GM18498 (cell line): ENCODE data around the gene SMURF2.

ENCODE experiments used
- ATAC-seq: cut with Tn5 transposase; IDR thresholded peaks from one replicate; pipeline ENCODE4 v1.9.1; 2021; ENCODE audit warnings: mild to moderate bottlenecking, moderate library complexity; ENCODE audit not compliant: unreplicated experiment

SMURF2 gene

DNA sequence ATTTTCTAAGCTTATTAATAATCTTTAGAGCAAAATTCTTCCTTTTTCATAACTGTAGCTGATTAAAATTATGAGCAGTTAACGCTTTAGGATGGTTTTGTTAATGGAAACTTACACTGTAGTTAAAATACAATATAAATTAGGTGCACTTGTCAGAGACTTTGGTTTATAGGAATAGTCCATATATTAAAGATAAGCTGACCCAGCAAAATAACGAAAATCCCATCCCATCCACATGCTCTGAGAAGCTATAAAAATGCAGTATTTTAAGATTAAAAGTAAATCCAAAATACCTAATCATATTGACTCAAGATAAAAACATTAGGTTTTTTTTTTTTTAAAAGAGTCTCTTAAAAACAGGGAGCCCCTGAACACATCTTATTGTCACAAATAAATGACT, 117.4 kb downstream of the SMURF2 start:
- ATAC-seq, result no peak

DNA sequence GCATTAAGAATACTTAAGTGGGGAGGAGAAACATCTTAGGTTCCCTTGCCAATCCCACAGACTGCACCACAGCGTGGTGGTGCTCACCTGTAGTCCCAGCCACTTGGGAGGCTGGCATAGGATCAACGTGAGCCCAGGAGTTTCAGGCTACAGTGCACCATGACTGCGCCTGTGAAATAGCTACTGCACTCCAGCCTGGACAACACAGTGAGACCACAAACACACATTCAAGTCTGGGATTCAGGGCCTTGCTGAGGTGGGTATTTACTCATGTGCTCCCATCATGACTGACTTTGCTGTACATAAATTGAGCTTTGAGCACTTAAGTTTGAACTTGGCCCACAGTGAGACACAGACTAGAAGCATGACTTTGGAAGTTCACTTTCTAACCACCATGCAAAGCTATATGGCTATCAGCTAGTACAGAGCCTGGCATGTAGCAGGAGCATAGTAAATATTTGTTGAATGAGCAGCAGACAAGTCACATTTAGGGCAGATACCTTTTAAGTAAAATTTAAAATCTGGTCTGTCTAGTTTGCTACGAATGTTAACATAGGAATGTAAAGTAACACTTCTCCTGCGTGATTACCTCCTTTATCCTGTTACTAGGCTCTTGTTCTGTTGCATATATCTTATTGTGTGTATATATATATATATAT, 121.9 kb downstream of the SMURF2 start:
- ATAC-seq, result no peak

DNA sequence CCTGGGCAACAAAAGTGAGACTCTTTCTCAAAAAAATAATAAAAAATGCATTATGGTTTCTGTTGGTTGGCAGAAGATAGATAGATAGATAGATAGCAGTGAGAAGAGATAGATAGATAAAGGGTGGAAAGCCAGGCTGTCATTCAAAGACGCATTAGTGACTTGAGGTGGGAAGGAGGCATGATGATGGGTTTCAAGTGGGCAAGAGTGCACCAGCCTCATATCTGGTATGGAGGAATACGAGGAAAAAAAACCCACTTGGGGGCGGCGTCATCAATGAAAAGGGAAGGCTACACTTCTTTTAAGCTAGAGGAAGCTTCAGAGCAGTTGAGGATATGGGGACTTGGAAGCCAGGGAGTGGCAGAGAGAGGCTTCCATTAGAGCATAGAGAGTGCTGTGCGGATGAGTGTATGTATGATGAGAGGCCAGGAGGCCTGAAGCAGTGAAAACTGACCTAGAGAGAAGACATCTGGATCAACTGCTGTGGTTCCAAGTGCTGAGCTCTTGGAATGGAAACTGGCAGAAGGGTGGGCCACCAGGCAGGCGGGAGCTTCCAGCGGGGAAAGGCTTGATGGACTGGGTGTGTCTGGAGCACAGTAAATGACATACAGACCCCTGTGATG, 123.5 kb downstream of the SMURF2 start:
- ATAC-seq, result no peak

DNA sequence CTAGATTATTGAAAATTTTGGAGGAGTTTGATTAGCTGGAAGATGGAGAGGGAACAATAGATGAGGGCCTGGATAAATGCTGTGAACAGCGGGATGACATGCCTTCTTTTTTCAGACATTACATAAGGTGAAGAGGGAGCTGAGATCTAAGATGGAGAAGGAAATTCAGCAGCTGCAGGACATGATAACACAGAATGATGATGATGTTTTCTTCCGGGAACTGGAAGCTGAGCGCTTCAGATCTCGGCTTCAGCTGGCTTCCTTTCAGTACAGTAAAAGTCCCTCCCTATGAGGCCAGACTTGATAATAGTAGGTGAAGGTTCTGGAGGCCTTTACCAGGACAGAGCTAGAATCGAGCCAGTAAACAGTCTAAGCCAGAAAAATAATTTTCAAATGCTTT, 124.6 kb downstream of the SMURF2 start:
- ATAC-seq, result no peak

DNA sequence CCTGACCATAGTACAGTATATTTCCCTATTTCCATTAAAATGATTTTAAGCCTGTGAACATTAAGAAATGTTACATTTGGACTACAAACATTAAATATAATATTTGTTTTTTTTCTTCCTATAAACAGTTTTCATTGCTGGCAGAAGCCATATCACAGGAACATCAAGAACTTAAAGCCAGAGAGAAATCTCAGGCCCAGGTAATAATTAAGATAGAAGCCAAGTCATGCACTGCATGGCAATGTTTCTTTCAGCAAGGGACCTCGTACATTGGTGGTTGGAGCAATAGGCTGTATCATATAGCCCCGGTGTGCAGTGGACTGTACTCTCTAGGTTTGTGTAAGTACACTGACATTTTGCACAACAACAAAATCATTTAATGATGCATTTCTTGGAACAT, 125.2 kb downstream of the SMURF2 start:
- no peak for ATAC-seq

DNA sequence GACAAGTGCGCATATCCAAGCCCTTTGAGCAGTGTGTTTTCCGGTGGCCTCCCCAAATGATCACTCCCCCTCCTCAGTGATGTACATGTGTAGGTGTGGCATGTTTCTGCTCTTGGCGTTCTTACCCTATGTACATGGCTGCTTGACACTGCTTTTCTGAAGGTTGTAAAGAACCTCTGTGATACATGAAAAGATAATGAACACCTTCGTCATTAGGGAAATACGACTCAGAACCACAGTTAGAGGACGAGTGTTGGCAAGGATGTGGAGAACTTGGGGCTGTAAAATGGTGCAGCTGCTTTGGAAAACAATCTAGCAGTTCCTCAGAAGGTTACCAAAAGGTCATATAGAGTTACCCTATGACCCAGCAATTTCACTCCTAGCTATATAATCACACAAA, 126.8 kb downstream of the SMURF2 start:
- no peak for ATAC-seq

DNA sequence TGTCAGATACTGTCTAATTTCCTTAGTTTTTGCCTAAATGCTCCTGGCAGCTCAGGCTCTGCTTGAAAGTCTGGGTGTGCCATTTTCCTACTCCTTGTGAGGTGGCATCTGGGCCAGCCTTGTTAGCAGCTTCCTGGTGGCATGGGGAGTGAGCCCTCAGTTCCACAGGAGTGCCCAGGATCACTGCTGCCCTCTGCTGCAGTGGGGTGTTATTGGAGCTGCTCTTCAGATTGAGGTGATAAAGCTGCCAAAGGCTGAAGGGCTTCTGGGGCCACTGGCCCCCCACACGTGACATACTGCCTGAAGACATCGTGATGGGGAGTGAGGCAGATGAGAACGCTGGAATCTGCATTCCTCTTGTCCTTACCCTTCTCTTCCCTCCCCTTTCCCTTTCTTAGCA, 127.9 kb downstream of the SMURF2 start:
- no peak for ATAC-seq

DNA sequence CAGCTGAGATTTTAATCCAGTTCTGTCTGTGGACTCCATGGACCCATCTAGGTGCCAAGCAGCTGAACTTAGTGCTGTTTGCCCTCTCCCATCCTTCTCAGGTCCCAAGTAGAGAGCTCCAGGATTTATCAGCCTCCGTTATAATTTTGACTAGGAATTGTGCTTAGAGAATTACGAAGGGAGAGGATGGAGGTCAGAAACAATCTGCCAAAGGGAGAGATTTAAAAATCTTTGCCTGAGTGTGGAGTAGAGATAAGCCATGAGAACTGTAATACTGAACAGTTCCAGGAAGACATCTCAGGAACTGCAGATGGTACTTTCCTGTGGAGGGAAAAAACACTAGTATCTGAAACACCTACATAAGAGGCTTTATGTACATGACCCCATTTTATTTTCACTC, 128.3 kb downstream of the SMURF2 start:
- no peak for ATAC-seq

DNA sequence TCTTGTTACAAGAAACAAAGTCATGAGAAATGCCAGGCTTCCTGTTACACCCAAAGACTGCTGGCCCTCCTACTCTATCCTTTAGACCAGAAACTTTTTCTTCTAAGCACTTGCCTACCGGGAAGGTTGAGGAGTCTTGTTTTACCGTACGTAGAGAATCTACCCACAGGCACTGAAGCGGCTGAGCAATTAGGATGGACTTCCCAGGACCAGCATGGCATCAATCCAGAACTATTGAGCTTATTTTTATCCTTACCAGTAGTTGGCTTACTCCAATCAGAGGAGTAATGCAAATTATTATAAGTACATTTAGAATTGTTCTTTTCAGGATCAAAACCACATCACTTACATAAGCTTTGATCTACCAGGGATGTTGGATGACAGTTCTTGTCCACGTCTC, 129.7 kb downstream of the SMURF2 start:
- ATAC-seq, result no peak

DNA sequence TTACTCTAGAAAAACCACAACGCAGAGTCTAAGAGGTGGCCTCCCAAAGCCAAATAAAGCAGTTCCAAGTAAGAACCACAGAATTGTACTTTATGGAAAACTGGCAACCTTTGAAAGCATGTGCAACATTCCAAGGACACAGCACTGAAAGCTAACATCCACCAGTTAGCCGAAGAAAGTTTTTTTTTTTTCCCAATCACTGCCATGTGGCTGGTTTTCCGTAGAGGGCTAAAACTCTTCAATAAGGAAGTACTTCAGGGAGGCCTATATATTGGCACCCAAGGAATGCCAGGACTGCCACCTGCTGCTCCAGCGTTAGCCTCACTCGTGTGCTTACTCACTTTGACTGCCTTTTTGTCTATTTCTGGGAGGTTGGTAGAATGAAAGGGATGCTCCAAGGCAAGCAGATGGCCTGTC, 130.1 kb downstream of the SMURF2 start:
- ATAC-seq, result no peak

DNA sequence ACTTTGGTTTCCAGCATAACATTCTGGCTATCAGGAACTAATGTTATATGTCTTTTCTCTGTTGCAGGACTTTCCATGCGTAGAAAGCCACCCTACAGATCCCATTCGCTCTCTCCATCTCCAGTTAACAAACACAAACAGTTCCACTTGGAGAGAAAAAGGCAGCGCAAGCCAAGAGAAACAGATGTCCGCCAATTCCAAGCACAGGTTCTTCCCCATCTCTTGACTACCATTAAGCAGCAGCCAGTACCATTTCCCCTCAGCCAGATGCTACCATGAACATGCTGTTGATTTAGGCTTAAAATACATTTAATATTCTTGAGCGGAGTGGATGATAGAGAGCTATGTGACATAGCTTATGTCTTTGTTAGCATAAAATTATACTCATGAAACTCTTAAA, 132.9 kb downstream of the SMURF2 start:
- no peak for ATAC-seq

DNA sequence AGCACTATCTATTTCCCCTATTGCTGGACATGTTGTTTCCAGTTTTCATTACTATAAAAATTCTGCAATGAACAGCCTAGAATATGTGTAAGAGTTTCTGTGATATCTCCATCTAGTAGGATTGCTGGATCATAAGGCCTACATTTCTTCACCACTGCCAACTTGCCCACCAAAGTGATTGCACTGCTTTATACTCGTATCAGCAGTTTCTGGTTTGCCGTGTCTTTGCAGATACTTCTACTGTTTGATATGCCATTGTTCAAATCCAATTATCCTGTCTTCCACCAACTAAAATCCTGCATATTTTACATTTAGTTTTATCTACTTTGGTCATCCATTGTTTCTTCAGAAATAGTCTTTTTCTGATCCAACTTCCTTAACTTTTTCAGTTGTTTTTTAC, 134.2 kb downstream of the SMURF2 start:
- ATAC-seq, result no peak

DNA sequence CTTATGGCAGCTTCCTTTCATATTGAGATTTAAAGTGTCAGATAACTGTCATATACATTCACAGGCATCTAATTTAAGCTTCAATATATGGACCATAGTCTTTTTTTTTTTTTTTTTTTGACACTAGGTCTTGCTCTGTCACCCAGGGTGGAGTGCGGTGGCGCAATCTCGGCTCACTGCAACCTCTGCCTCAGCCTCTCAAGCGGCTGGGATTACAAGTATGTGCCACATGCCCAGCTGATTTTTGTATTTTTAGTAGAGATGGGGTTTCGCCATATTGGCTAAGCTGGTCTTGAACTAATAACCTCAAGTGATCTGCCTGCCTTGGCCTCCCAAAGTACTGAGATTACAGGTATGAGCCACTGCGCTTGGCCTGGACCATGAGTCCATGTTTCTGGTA, 141.7 kb downstream of the SMURF2 start:
- ATAC-seq, result no peak

DNA sequence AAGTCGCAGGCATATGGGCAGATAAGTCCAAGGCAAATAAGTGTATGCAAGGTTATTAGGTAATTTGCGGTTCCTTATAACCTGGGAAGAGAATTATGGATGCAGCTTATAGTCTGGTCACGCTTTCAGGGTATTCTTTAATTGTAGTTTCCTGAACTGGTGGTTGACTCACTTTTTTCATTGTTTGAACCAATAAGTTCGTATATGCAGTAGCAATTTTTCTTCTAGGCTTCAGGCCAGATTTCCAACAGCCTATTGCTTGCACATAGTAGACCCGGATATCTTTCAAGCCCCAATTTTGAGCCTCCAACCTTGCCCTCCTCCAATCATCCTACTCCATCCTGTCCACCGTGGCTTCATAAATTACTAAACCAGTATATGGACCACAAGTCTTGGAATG, 142.5 kb downstream of the SMURF2 start:
- no peak for ATAC-seq

DNA sequence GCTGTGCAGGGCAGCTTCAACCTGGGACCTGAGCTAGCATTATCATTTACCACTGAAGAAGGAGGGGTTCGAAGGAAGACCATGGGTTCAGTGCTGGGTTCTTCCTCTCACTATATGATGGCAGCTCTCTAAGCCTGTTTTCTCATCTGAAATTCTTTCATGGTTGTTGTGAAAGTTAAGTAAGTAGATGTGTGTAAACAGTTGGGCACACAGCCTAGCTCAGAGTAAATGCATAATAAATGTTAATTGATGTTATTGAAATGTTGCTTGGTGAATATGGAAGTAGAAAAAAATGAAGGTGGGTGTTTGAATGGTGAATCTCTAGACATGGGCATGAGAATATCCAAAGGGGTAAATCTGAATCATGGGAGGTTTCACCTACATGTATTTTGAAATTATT, 146.3 kb downstream of the SMURF2 start:
- ATAC-seq, result no peak

DNA sequence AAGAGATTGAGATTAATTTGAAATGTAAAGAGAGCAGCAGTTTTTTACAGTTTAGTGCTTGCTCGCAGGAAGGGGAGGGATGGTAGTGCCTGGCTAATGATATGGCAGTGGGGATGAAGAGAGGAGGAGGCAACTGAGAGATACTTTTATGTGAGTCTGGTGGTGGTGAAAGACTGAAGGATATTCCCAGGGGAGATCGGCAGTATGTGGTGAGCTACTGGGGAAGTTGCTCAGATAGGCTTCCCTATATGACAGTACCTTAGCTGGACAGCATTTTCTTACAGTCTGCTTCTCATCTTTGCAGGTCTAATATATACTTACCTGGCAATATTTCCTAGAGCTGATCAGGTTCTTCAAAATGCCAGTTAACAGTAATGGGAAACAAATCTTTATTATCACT, 146.7 kb downstream of the SMURF2 start:
- ATAC-seq, result no peak

DNA sequence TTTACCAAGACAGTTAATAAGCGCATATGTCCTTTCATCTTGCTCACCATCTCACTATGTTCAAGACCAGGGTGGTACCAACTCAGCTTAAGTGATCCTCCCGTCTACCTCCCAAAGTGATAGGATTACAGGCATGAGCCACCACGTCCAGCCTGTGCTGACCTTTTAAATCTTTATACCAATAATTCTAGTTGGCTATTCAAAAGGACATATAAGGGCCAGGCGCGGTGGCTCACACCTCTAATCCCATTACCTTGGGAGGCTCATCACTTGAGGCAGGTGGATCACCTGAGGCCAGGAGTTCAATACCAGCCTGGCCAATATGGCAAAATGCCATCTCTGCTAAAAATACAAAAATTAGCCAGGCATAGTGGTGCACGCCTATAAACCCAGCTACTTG, 152.9 kb downstream of the SMURF2 start:
- no peak for ATAC-seq

DNA sequence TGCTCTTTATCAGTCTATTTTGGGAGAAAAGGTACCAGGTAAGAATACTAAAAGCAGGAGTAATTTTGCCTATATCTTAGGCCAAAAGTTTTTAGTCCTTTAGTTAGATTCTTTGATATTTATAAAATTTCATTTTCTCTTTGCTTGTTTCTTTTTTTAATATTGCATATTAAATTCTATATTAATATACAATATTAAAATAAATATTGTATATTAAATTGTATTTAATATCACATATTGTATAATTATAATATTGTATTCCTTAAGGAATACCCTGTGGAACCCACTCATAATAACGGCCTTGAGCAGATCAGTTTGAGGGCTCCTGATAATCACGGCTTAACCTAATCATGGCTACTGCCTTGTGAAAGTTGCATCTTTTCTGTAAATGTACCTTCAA, 153.4 kb downstream of the SMURF2 start:
- ATAC-seq, result no peak

DNA sequence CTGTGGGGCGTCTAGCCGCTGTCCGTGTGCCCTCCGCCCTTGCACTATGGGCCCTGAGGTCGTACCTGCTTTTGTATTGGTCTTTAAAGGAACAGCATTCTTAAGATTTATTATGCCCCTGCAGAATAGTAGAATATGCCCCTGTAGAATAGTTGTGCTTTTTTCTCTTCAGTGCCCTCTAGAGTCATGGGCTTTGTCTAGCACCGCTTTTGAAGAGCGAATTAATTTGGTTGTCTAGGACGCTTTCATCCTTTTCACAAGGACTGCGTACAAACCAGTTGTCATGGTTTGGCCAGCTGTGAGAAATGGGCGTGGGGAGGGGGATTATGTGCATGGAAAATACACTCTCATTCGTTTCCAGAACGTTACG, 154.7 kb downstream of the SMURF2 start:
- ATAC-seq, result peak; percentile 7

DNA sequence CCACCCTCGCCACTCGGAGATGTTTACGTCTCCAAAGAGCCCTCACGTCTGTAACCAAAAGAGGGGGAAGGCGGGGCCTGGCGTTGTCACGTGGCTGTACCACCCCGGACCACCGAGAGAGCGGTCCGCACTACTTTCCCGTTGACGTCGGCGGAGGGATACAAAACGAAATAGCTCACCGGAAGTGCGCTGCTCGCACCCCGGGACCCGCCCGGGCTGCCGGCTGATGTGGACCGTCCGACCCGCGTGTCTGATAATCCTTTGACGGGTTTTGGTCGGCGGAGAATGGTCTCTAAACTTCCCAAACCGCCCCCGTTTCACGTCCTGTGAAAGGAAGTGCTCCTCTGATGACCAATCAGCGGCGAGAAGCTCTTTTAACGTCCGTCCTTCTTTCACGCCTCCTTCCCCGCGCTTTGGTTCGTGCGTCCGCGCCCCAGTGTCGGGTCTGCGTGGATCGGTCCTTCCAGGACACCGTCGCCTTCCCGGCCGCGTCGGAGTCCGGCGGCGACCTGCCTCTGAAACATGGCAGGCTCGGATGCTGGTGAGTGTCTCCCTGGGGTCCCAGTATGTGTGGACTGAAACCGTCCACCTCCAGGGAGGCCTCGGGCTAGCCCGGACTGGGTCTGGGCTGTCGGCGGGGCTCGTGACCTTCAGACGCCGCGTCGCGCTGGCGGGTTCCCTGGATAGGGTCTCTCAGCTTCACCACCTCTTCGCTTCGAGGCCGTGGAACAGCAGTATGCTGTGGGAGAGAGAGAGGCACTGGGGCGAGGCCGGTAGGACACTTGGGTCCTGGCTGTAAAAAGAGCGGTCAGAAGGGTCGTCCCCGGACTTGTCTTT, 155.3 kb downstream of the SMURF2 start, which contains the start of gene CEP95:
CEP95 (plus strand) TSS at position 402 of the 837 bp plus-strand sequence; CDS start at position 523, 121 bp downstream.
- ATAC-seq, result peak; percentile 64

DNA sequence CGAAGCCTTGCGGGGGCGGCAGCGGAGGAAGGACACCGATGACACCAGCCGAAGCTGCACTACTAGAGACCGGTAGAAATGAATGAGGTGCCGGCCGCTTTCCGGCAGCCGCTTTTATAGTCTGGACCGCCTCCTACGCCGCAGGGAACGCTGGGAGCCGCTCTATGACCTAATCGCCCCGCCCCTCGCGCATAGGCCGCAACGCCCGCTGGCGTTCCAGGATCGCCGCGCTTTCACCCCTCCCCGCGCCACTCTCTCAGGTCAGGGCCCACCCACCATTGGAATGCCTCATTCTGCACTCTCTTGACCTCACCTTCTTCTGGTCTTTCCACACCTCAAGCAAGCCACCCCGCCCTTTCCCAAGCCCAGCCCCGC, 155.9 kb downstream of the SMURF2 start, which contains the start of gene DDX5:
DDX5 (minus strand) TSS at position 89 of the 375 bp plus-strand sequence. CDS start 170 bp downstream, outside the sequence.
- peak; percentile 63 for ATAC-seq
